Glomerular endothelial cell (primary cell): ENCODE measurements around the gene OR2AT4. TPM values are rescaled to one million over a fixed set of nuclear protein-coding genes. Genes with fewer than 3 reads are reported as not detected.
"Not testable (repeated sequence)": the region's sequence is repeated elsewhere in the genome, so short reads cannot be mapped to it uniquely, and the experiment has no call there.

ENCODE experiments used
- DNase-seq: peaks from one replicate; pipeline ENCODE4 v3.0.0-alpha.2; 2011; ENCODE audit warnings: low read depth, low spot score; ENCODE audit errors: extremely low read depth
- total RNA-seq: library from RNA; depleted of rRNA; stranded (reverse); fragments of >200 nt; gene quantifications from 2 replicates; pipeline ENCODE4 v1.2.3, GENCODE V29; 2015

OR2AT4 gene
- total RNA-seq, 1 donor from 2014 or later, result not detected

DNA sequence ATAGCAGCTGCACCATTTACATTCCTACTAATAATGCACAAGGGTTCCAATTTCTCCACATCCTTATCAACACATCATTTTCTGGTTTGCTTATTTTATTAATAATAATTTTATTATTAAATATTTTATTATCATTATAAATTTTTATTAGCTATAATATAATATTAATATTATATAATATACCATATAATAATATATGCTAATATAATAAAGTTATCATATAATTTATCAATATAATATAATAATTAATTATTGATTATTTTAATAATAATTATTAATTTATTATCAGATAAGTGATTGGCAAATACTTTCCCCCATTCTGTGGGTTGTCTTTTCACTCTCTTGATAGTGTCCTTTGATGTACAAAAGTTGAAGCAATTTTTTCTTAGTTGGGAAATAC lies 27.7 kb downstream of the OR2AT4 start:
- no peak for DNase-seq

GRCh38 chr11:75068559-75068958 lies 28.1 kb downstream of the OR2AT4 start:
- DNase-seq, result no peak

DNA sequence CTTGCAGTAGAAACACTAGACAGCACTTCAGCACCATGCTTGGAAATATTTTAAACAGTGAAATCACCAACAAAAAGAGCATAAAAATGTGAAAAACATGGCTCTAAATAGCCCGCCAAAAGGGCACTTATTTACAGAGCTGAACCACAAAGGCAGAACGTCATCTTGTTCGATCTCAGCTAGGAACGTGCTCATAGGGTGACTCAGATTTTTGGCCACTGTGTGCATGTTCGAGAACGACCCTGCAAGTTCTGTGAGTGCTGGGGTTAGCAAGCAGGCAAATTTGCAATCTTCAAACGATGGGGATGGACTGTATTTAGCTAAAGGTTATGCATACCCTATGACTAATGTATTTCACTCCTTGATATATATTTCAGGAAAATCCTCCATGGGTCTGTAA lies 30.6 kb downstream of the OR2AT4 start:
- DNase-seq, result no peak

- no peak for DNase-seq
Observed at GRCh38 chr11:75063741-75064314, 32.8 kb downstream of the OR2AT4 start.

DNA sequence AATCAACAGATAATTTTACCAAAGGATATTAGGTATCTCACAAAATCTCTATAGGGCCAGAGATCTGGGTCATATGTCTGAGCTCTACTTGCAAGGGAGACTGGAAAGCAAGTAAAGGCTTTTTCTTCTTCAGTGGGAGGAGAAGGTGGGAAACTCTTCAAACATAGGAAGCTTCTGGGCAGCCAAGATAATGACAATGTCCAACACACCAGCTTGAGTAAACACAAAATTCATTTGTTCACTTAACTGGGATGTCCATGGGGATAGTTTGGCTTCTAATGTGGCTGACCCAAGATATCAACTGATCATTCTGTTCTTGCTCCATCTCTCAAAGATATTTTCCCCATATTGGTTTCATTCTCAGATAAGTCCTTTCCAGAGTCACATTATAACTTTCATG lies 37.4 kb downstream of the OR2AT4 start:
- DNase-seq, result no peak

DNA sequence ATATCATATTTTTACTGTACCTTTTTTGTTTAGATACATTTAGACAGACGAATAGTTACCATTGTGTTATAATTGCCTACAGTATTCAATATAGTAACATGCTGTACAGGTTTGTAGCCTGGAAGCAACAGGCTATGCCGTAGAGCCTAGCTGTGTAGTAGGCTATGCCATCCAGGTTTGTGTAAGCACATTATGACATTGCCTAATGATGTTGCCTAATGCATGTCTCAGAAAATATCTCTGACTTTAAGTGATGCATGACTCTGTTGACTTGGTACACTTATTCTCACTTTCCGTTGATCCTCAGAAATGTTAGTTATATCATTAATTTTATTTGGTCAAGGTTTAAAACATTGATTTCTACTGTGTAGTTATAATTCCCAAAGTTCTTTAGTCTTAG lies 39.9 kb downstream of the OR2AT4 start:
- DNase-seq, result no peak

DNA sequence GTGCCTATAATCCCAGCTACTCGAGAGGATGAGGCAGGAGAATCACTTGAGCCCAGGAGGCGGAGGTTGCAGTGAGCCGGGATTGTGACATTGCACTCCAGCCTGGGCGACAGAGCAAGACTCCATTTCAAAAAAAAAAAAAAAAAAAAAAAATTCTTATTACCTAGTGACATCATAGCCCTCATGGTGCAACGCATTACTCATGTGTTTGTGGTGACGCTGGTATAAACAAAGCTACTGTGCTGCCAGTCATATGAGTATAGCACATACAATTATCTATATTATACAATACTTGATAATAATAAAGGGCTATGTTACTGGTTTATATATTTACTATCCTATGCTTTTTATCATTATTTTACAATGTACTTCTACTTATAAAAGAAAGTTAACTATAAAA lies 41.2 kb downstream of the OR2AT4 start:
- DNase-seq, result no peak

- no peak for DNase-seq
Observed at GRCh38 chr11:75052457-75052856, 44.2 kb downstream of the OR2AT4 start.

GRCh38 chr11:75051043-75051442 lies 45.6 kb downstream of the OR2AT4 start:
- no peak for DNase-seq

DNA sequence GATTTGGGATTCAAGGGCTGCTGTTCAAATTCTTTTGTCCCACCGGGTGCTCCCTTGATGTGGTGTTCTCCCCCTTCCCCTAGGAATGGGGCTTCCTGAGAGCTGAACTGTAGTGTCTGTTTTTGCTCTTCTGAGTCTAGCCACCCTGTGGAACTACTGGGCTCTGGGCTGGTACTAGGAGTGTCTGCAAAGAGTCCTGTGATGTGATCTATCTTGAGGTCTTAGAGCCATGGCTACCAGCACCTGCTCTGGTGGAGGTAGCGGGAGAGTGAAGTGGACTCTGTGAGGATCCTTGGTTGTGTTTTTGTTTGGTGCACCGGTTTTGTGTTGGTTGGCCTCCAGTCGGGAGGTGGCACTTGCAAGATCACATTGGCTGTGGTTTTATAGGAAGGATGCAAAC lies 46.2 kb downstream of the OR2AT4 start:
- DNase-seq, result no peak

DNA sequence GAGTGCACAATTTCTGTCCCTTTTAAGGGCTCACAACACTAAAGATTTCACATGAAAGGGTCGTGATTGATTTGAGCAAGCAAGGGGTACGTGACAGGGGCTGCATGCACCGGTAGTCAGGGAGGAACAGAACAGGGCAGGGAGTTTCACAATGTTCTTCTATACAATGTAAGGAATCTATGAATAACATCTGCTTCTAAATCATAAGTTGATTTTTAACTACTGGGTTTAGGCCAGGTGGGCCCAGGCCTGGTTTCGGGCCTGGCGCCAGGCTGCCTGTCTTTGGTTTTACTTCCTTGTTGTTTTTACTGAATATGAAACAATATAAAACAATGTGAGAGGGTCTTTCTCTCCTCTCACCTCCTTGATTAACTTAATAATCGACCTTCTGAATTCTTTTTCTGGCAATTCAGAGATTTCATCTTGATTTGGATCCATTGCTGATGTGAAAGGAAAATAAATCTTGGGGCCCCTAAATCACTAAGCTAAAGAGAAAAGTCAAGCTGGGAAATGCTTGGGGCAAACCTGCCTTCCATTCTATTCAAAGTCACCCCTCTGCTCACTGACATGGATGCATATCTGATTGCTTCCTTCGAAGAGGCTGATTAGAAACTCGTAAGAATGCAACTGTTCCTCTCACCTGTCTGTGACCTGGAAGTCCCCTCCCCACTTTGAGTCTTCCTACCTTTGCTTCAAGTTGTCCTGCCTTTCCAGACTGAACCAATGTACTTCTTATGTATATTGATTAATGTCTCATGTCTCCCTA lies 47.0 kb downstream of the OR2AT4 start:
- DNase-seq, result not testable (repeated sequence)

DNA sequence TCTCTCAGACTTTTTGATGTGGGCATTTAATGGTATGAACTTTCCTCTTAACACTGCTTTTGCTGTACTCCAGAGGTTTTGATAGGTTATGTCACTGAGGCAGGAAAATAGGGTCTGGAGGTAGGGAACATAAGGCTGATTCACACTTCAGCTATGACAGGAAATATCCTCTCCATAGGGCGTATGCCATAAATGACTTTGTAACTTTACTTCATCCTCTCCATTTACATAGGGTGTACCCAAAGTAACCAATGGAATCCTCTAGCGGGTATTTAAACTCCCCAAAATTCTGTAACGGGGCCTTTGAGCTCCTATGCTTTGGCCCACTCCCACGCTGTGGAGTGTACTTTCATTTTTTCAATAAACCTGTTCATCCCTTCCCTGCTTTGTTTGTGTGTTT lies 49.5 kb downstream of the OR2AT4 start:
- DNase-seq, result no peak

GRCh38 chr11:75046668-75047067 lies 50.0 kb downstream of the OR2AT4 start:
- DNase-seq, result not testable (repeated sequence)

GRCh38 chr11:75044381-75045170 lies 52.1 kb downstream of the OR2AT4 start:
- DNase-seq, result not testable (repeated sequence)

- DNase-seq, result not testable (repeated sequence)
Observed at GRCh38 chr11:75041821-75042220, 54.9 kb downstream of the OR2AT4 start.

- DNase-seq, result no peak
Observed at GRCh38 chr11:75041263-75041662, 55.4 kb downstream of the OR2AT4 start.

DNA sequence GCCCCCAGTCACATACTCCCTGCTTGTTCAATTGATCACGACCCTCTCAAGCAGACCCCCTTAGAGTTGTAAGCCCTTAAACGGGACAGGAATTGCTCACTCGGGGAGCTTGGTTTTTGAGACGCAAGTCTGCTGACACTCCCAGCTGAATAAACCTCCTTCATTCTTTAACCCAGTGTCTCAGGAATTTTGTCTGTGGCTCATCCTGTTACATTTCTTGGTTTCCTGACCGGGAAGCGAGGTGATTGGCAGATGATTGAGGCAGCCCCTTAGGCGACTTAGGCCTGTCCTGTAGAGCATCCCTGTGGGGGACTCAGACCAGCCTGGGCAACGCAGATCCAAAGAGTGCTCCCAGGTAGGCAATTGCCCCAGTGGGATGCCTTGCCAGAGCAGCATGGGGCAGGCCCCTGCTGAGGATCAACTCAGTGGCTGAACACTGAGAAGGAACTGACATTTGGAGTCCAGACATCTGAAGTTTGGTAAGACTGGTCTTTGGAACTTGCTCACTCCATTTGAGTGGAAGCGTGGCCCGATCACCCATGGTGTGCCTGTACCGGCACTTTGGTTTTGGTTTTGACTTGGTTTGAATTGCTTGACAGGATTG lies 56.4 kb downstream of the OR2AT4 start:
- DNase-seq, result no peak

GRCh38 chr11:75035911-75036565 lies 60.6 kb downstream of the OR2AT4 start:
- no peak for DNase-seq

GRCh38 chr11:75035256-75035655 lies 61.4 kb downstream of the OR2AT4 start:
- no peak for DNase-seq

- DNase-seq, result no peak
Observed at GRCh38 chr11:75033916-75034315, 62.8 kb downstream of the OR2AT4 start.

- DNase-seq, result no peak
Observed at GRCh38 chr11:75032550-75032935, 64.1 kb downstream of the OR2AT4 start.
